Measurements from ENCODE around the gene AFAP1.
A peak's percentile ranks its signal among the peaks of the same experiment; 100 is the strongest.

The AFAP1 gene

GRCh38 chr4:7862561-7863192 lies 77.0 kb downstream of the AFAP1 start:
- no peak for DNase-seq

DNA sequence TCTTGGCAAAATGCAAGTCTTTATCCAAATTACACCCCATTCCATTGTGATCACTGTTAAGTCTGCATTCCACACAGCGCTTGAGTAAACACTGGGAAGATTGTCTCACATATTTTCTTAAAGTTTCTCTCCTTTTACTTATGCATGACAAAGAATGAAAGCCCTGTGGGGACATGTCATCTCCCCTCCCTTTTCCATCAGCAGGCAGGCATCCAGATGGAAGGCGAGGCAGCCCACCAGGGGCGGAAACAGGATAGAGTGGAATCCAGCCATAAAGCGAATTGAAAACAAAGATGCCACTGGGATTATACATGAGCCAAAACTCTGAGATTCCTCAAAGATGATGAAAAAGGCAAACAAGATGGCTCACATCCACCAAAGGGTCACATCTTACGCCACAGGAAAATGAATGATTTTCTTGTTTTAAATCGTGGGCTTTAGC lies 78.2 kb downstream of the AFAP1 start:
- no peak for DNase-seq

- no peak for DNase-seq
Observed at GRCh38 chr4:7860600-7861163, 79.0 kb downstream of the AFAP1 start.

GRCh38 chr4:7859326-7859725 lies 80.3 kb downstream of the AFAP1 start:
- no peak for DNase-seq

DNA sequence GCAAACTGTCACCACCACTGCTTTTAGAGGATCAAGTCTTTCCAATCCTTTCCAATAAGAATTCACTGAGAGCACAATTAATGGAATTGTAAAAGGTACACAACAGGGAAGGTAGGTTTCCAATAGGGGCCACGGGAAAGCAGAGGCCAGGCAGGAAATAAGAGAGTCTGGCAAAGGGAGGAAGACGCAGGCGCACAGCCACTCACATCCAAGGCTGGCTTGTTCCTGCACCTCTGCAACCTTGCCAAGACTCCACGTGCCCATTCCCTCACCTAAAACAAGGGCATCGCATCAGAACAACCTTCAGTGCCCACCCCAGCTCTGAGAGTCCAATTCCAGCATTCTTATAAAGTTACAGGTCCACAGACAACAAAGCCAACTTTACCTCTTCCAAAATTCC lies 81.2 kb downstream of the AFAP1 start:
- no peak for DNase-seq

DNA sequence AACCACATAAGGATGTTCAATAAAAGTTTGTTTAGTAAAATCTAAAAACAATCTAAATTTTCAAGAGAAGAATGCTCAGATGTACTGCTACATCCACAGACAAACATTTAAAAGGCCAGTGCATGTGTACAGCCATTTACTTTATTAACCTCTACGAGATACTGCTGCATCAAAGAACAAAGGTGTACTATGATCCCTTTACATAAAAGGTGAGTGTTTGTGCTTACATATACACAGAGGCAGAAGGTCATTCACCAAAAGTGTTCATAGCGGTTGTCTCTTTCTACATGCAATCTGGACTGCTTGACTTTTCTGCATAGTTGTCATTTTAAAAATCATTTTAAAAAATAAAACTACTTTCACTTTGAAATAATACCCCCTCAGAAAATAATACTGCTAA lies 81.7 kb downstream of the AFAP1 start:
- DNase-seq: no peak

GRCh38 chr4:7857238-7857701 lies 82.4 kb downstream of the AFAP1 start:
- peak in 1 of 2 donors; percentile 3 for DNase-seq

GRCh38 chr4:7855731-7856130 lies 83.9 kb downstream of the AFAP1 start:
- no peak for DNase-seq

DNA sequence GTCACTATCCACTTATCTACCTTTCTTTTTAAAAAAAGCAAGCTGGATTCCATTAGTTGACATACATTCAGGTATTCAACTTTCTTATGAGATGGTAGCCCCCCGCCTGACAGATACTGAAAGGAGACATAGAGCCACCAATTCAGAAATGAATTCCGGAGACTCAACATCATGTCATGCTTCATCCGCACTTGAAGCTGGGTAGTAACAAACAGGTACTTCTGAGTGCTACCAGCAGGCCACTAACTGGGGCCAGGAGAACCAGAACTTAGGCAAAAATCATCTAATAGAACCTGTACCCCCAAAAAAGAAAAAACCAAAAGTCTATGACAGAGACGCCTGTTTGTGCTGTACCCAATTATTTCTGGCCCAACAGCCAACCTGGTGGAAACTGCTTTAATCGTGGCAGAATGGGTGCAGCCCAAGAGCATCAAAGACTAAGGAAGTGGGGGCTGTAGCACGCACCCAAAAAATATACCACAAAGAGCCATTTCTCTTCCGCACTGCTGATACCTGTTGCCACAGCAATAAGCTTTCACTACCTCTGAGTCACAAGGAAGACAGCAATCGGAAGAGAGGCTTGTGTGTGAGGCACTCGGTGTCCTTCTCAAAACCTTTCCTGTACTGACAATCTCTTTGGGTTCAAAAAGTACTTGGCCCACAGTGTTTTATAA lies 84.8 kb downstream of the AFAP1 start:
- no peak for DNase-seq

GRCh38 chr4:7854216-7854615 lies 85.4 kb downstream of the AFAP1 start:
- DNase-seq: no peak

- no peak for DNase-seq
Observed at GRCh38 chr4:7853271-7853670, 86.4 kb downstream of the AFAP1 start.

GRCh38 chr4:7852568-7853185 lies 87.0 kb downstream of the AFAP1 start:
- no peak for DNase-seq

GRCh38 chr4:7850489-7850888 lies 89.2 kb downstream of the AFAP1 start:
- no peak for DNase-seq

DNA sequence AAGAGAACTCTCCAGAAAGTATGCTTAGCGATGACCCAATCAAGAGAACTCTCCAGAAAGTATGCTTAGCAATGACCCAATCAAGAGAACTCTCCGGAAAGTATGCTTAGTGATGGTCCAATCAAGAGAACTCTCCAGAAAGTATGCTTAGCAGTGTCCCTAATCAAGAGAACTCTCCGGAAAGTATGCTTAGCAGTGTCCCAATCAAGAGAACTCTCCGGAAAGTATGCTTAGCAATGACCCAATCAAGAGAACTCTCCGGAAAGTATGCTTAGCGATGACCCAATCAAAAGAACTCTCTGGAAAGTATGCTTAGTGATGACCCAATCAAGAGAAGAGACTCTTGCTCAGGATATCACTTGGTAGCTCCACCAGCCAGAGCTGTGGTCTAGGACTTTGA lies 92.5 kb downstream of the AFAP1 start:
- no peak for DNase-seq

- DNase-seq: no peak
Observed at GRCh38 chr4:7845493-7846128, 94.0 kb downstream of the AFAP1 start.

DNA sequence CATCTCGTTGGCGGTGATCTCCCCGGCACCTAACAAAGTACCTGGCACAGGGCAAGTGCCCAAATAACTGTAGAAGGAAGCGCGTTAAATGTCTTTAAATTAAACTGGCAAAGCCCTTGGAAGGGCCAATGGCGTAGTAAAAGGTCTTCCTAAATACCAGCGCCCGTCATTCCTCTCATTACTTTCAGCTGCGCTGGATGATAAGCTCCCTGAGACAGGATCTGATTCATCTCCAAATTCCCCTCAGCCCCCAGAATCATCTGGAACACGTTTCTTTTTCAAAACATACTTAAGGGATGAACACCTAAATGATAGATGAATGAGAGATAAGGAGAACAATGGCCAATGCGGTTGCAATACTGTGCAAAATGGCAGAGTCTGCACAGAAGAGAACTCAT lies 95.1 kb downstream of the AFAP1 start:
- DNase-seq: no peak

DNA sequence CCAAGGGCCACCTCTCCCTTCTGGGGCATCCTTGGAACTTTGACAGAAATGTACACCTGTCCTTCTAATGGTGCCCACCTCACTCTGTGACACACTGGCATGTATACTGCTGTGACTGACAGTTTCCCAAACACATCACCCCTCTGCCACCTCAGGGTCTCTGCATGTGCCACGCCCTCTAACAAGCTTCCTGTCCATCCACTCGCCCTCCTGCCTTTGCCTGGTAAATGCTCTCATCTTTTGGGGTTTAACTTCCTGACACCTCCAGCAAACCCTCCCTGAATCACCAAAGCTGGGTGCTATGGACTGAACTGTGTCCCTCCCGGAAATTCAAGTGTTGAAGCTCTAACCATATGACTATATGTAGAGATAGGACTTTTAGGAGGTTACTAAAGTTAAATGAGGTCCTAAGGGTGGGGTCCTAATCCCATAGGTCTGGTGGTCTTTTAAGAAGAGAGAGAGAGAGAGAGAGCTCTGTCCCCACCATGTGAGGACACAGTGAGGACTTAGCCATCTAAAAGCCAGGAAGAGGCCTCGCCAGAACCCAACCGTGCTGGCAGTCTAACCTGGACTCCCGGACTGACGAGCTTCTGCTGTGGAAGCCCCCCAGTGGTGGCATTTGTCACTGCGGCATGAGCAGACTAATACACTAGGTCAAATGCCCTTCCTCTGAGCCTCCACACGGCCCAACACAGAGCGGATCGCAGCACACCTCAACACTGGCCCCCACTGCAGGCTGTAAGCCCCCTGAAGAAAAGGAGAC lies 95.6 kb downstream of the AFAP1 start:
- DNase-seq: peak; percentile 50 to 78

DNA sequence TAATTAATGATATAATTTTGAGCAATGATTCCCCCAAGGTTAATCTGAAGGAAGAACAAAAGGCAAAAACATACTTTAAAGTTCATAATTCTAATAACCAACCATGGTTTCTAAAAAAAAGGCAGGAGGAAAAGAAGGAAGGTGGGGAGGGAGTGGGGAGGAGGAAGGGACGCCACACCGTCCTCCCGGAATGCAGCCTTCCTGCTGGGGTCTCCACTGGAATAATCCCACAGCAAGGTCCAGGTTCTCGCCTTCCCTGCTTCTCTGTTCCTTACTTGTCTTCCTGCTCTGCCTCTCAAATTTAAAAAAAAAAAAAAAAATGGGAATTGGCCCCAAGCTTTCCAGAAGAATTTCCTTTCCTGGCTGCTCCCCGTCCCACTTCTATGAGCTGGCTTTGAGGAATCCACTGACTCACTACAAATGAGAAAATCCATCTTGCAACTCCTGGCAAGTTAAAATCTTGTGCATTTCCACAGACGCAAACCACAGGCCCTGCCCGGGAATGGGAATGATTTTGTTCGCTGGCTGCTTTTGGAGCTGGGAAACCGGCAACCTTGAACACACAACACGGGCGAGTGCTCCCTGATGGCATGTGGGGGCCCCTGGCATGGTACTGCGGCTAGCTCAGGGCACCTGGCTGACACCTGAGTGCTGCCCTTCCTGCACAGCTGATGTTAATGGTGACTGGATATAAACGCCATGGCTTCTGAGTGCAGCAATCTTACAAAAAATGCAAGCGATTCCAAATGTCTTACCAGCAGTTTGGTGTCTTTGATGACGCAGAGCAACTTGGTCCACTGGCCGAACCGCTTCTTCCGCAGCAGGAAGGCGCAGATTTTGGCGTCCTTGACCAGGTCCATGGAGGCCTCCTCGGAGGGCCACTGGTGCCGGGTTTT lies 97.0 kb downstream of the AFAP1 start:
- DNase-seq: no peak

- no peak for DNase-seq
Observed at GRCh38 chr4:7841894-7842293, 97.8 kb downstream of the AFAP1 start.

GRCh38 chr4:7841071-7841470 lies 98.6 kb downstream of the AFAP1 start:
- DNase-seq: no peak

- no peak for DNase-seq
Observed at GRCh38 chr4:7839856-7840255, 99.8 kb downstream of the AFAP1 start.

Data from inflammatory macrophage (primary cell).